ENCODE measurements around the gene SNX17. TPM values are rescaled to one million over a fixed set of nuclear protein-coding genes. Genes with fewer than 3 reads are reported as not detected.

SNX17 gene
- total RNA-seq, 1 experiment from 2014 or later, result 90.5 TPM

GRCh38 chr2:27350106-27350693, 20.2 kb upstream of the SNX17 start:
- ChIA-PET CTCF (no interaction called here), RAD21 (ENCODE audit: low non-redundant PET in 1 of 2, low total read pairs in 2 of 2, uncharacterized antibody in 2 of 2, unreplicated experiment in 2 of 2) (no interaction called here), POLR2A (no interaction called here)
- H2AFZ ChIP-seq (ENCODE audit: low read depth, low read length, poor library complexity, severe bottlenecking), result no peak overlapping the region
- no peak overlapping the region for H3K27ac ChIP-seq (ENCODE audit: low read depth, low read length)
- H3K4me3 ChIP-seq (replicated peaks in 1 of 2; ENCODE audit: low read depth in 1 of 2, low read length in 2 of 2), result no peak overlapping the region
- H3K79me2 ChIP-seq (ENCODE audit: insufficient read depth, low read length), result peaks cover 95% of the 10 kb centered on the region
- DNase-seq (ENCODE audit: low read depth, low spot score), result no peak
- H3K4me2 ChIP-seq (ENCODE audit: low read length), result no peak overlapping the region
- H3K9ac ChIP-seq (ENCODE audit: low read length), result no peak overlapping the region
- intact Hi-C loops (cut with micrococcal nuclease), result no loop called here
- H3K27me3 ChIP-seq (ENCODE audit: insufficient read depth, low read length), result no peaks in the 10 kb centered on the region
- no peak for TF ChIP-seq JUND (IDR thresholded peaks at IDR 0.05)
- TF ChIP-seq RAD21 (IDR thresholded peaks at IDR 0.05; ENCODE audit: low read depth), result no peak
- no peak for TF ChIP-seq EZH2 (IDR thresholded peaks at IDR 0.05)
- TF ChIP-seq POLR2AphosphoS5 (IDR thresholded peaks at IDR 0.05; ENCODE audit: low read depth, low read length), result no peak
- no peak for TF ChIP-seq ZNF274 (IDR thresholded peaks at IDR 0.05; ENCODE audit: low read depth, low read length)
- TF ChIP-seq EZH2phosphoT487 (IDR thresholded peaks at IDR 0.05; ENCODE audit: borderline replicate concordance), result no peak
- TF ChIP-seq, protein P1, sequence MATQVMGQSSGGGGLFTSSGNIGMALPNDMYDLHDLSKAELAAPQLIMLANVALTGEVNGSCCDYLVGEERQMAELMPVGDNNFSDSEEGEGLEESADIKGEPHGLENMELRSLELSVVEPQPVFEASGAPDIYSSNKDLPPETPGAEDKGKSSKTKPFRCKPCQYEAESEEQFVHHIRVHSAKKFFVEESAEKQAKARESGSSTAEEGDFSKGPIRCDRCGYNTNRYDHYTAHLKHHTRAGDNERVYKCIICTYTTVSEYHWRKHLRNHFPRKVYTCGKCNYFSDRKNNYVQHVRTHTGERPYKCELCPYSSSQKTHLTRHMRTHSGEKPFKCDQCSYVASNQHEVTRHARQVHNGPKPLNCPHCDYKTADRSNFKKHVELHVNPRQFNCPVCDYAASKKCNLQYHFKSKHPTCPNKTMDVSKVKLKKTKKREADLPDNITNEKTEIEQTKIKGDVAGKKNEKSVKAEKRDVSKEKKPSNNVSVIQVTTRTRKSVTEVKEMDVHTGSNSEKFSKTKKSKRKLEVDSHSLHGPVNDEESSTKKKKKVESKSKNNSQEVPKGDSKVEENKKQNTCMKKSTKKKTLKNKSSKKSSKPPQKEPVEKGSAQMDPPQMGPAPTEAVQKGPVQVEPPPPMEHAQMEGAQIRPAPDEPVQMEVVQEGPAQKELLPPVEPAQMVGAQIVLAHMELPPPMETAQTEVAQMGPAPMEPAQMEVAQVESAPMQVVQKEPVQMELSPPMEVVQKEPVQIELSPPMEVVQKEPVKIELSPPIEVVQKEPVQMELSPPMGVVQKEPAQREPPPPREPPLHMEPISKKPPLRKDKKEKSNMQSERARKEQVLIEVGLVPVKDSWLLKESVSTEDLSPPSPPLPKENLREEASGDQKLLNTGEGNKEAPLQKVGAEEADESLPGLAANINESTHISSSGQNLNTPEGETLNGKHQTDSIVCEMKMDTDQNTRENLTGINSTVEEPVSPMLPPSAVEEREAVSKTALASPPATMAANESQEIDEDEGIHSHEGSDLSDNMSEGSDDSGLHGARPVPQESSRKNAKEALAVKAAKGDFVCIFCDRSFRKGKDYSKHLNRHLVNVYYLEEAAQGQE (IDR thresholded peaks at IDR 0.05; ENCODE audit: low read depth), result no peak
- TF ChIP-seq ZBTB33 (IDR thresholded peaks at IDR 0.05; ENCODE audit: extremely low read depth, insufficient replicate concordance, low read length), result no peak
- TF ChIP-seq YY1 (IDR thresholded peaks at IDR 0.05; ENCODE audit: extremely low read depth, insufficient replicate concordance, low read depth, low read length), result no peak
- no peak for TF ChIP-seq CBX3 (IDR thresholded peaks at IDR 0.05; ENCODE audit: low read depth)
- TF ChIP-seq CTCF (IDR thresholded peaks at IDR 0.05 in 2 of 3, conservative IDR thresholded peaks at IDR 0.05 in 1 of 3; ENCODE audit: borderline replicate concordance in 1 of 3, insufficient read depth in 1 of 3, low read depth in 2 of 3, low read length in 2 of 3), result no peak
- no peak for TF ChIP-seq EGR1 (IDR thresholded peaks at IDR 0.05; ENCODE audit: low read depth)
- no peak for TF ChIP-seq SRF (IDR thresholded peaks at IDR 0.05; ENCODE audit: low read depth)
- no peak for TF ChIP-seq ATF3 (IDR thresholded peaks at IDR 0.05)
- TF ChIP-seq TCF7L2 (IDR thresholded peaks at IDR 0.05; ENCODE audit: borderline replicate concordance, extremely low read depth, insufficient read depth, insufficient read length), result no peak
- TF ChIP-seq, protein P2, sequence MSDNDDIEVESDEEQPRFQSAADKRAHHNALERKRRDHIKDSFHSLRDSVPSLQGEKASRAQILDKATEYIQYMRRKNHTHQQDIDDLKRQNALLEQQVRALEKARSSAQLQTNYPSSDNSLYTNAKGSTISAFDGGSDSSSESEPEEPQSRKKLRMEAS (IDR thresholded peaks at IDR 0.05), result no peak
- no peaks in the 10 kb centered on the region for H3K9me2 ChIP-seq (ENCODE audit: insufficient read depth)
- no peaks in the 10 kb centered on the region for H4K20me1 ChIP-seq (ENCODE audit: insufficient read depth)
- no peaks in the 10 kb centered on the region for H3K36me3 ChIP-seq (ENCODE audit: control insufficient read depth in 1 of 2, insufficient read depth in 2 of 2, low read length in 2 of 2)
- H3K9me3 ChIP-seq (ENCODE audit: control insufficient read depth in 1 of 2, insufficient read depth in 1 of 2, low read depth in 1 of 2, low read length in 2 of 2), result no peaks in the 10 kb centered on the region
- ATAC-seq, result no peak
- H3K4me1 ChIP-seq (ENCODE audit: control insufficient read depth in 1 of 2, insufficient read depth in 2 of 2, low read length in 2 of 2), result peaks cover 8 to 13% of the 10 kb centered on the region in 2 experiments
- BruUV-seq (replicated peaks), result no TSS peak
